ENCODE results near the gene LPCAT4. TPM values are rescaled to one million over a fixed set of nuclear protein-coding genes. Genes with fewer than 3 reads are reported as not detected.
A peak's percentile ranks its signal among the peaks of the same experiment; 100 is the strongest.

Gene LPCAT4
- total and polyA plus RNA-seq, 2 donors (not counting 3 experiments of a cell fraction or from before 2014, with no cell fraction given) = 49.3 to 51.3 TPM

DNA sequence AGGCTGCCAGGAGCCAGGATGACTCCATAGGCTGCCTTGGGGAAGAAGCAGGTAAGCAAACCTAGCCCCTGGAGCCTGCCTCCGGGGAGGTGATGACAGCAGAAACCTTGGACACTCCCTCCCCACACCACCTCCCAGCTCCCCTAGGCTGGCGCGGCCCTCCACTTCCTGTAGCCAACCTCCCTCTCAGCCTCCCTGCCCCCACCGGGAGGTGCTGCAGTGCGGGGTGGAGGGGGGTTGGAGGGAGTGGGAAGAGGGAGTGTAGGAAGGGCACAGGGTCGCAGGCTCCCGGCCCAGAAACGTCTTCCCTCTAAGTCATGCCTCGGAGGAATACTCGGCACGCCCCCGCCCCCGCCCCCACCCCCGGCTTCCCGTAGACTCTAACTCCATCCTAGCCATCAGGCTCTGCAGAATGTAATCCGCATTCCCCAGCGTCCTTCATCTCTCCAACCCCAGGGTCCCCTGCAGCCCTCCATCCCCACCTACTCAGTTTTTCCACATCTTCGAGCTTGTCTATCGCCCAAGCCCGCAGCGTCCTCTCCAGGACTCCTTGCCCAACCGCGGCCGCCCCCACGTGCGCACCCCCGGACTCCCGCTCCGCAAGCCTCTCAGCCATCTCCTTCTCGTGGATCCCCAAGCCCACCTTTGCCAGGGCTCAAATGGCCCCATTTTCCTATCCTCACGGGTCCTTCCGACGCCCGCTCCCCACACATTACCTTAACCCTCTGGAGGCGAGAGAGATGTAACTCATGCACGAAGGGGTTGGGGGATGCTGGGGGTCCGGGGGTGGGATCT is 528 bp downstream of the LPCAT4 start:
- FAIRE-seq (peak; percentile 72), DNase-seq (ENCODE audit: low read depth, low spot score) (peak; percentile 34)
- no peak for TF ChIP-seq GATA2 (IDR thresholded peaks at IDR 0.05; ENCODE audit: insufficient read depth, insufficient read length, low read depth, low read length)
- no peak for TF ChIP-seq JUN (IDR thresholded peaks at IDR 0.05; ENCODE audit: borderline replicate concordance, insufficient read depth, insufficient read length, low read depth)
- TF ChIP-seq POLR2A (IDR thresholded peaks at IDR 0.05; ENCODE audit: low read depth, low read length) = no peak
- TF ChIP-seq EZH2 (IDR thresholded peaks at IDR 0.05; ENCODE audit: borderline replicate concordance, low read depth, low read length, severe bottlenecking) = no peak
- no peak for TF ChIP-seq POLR2AphosphoS5 (IDR thresholded peaks at IDR 0.05; ENCODE audit: insufficient read depth, low read depth, low read length)
- TF ChIP-seq FOS (IDR thresholded peaks at IDR 0.05; ENCODE audit: borderline replicate concordance, insufficient read depth, low read length) = no peak
- TF ChIP-seq, protein P1, sequence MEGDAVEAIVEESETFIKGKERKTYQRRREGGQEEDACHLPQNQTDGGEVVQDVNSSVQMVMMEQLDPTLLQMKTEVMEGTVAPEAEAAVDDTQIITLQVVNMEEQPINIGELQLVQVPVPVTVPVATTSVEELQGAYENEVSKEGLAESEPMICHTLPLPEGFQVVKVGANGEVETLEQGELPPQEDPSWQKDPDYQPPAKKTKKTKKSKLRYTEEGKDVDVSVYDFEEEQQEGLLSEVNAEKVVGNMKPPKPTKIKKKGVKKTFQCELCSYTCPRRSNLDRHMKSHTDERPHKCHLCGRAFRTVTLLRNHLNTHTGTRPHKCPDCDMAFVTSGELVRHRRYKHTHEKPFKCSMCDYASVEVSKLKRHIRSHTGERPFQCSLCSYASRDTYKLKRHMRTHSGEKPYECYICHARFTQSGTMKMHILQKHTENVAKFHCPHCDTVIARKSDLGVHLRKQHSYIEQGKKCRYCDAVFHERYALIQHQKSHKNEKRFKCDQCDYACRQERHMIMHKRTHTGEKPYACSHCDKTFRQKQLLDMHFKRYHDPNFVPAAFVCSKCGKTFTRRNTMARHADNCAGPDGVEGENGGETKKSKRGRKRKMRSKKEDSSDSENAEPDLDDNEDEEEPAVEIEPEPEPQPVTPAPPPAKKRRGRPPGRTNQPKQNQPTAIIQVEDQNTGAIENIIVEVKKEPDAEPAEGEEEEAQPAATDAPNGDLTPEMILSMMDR (IDR thresholded peaks at IDR 0.05; ENCODE audit: extremely low read depth in 1 of 2, insufficient read depth in 1 of 2, low read depth in 1 of 2, low read length in 2 of 2) = no peak
- TF ChIP-seq MYC (IDR thresholded peaks at IDR 0.05; ENCODE audit: low read depth, low read length) = no peak
- TF ChIP-seq, protein P2, sequence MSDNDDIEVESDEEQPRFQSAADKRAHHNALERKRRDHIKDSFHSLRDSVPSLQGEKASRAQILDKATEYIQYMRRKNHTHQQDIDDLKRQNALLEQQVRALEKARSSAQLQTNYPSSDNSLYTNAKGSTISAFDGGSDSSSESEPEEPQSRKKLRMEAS (IDR thresholded peaks at IDR 0.05; ENCODE audit: insufficient read depth, insufficient read length) = no peak
- H3K4me1 ChIP-seq (ENCODE audit: control insufficient read depth, extremely low read depth, insufficient read depth, low read length) = peaks cover 22% of the 10 kb centered on the region
- intact Hi-C loops (cut with micrococcal nuclease) = loop anchor here (1.0 to 2.0 kb wide), 9 partner anchors 23 to 304 kb away; partner anchors contain the start of genes GOLGA8A, GOLGA8B, KATNBL1 and NOP10
- H3K79me2 ChIP-seq (ENCODE audit: control insufficient read depth, insufficient read depth, low read length) = peaks cover 16% of the 10 kb centered on the region
- peaks cover 0 to 2% of the 10 kb centered on the region in 2 experiments for H3K36me3 ChIP-seq (ENCODE audit: control insufficient read depth in 2 of 2, extremely low read depth in 1 of 2, insufficient read depth in 2 of 2, low read length in 2 of 2)
- peak overlapping the region; percentile 97 for H2AFZ ChIP-seq (ENCODE audit: low read depth, low read length)
- H3K4me3 ChIP-seq (replicated peaks in 1 of 3; ENCODE audit: insufficient read depth in 1 of 3, low read depth in 1 of 3, low read length in 3 of 3) = peak overlapping the region; percentile 79 to 94 (median 83)
- H3K4me2 ChIP-seq (ENCODE audit: insufficient read depth, low read length) = peak overlapping the region; percentile 80
- H3K9ac ChIP-seq (replicated peaks; ENCODE audit: extremely low read depth, insufficient read depth, low read length) = peak overlapping the region; percentile 60
- BruUV-seq (replicated peaks) = no TSS peak
- POLR2A ChIA-PET = interaction anchor here (0.7 kb wide), 1 partner anchor 29 kb away, joined by 3 read pairs; the partner anchor contains the start of gene SLC12A6
- H3K27ac ChIP-seq (ENCODE audit: insufficient read depth, low read depth, low read length) = no peak overlapping the region
- no peaks in the 10 kb centered on the region for H3K27me3 ChIP-seq (ENCODE audit: control insufficient read depth in 2 of 2, insufficient read depth in 2 of 2, low read length in 2 of 2)
- no peaks in the 10 kb centered on the region for H3K9me1 ChIP-seq (replicated peaks; ENCODE audit: control insufficient read depth, extremely low read depth, insufficient read depth, low read length)
- H3K9me3 ChIP-seq (replicated peaks; ENCODE audit: control insufficient read depth, insufficient read depth, low read length) = no peaks in the 10 kb centered on the region
- dilution Hi-C loops (cut with MboI; ENCODE audit: extremely low pct_ligation_motif_present, low sequenced_read_pairs) = no loop called here
- H4K20me1 ChIP-seq (replicated peaks; ENCODE audit: control insufficient read depth, extremely low read depth, insufficient read depth, low read length) = no peaks in the 10 kb centered on the region
- CTCF ChIA-PET = interaction anchor here (0.6 to 4.4 kb wide), 25 partner anchors 8 to 304 kb away, joined by 3 to 94 read pairs (median 7); partner anchors contain the start of genes EMC4, EMC7, KATNBL1 and NOP10

All from endothelial cell of umbilical vein (primary cell).